Ovary (tissue), 3 donors: ENCODE results near the gene SLC9A3.

Source experiments
- CTCF ChIP-seq, 3 donors: fragments of 450-650 bp in 2 of 3; fragments of 200-600 bp in 1 of 3; IDR thresholded peaks; one replicate each; pipeline versions ENCODE4 v1.5.1 to v1.8.0; 2016 to 2022; ENCODE audit warnings: antibody characterized with exemption in 3 of 3, mild to moderate bottlenecking in 1 of 3
- EP300 ChIP-seq: sonication (generic); formaldehyde crosslinking; IDR thresholded peaks from one replicate; pipeline ENCODE4 v1.6.1; 2017; ENCODE audit warnings: antibody characterized with exemption
- POLR2A ChIP-seq: fragments of 450-650 bp; IDR thresholded peaks from one replicate; pipeline ENCODE4 v1.6.1; 2017; ENCODE audit warnings: antibody characterized with exemption, mild to moderate bottlenecking, moderate library complexity
- donor health status: DM: no; HTN: no; CAD: no.

DNA sequence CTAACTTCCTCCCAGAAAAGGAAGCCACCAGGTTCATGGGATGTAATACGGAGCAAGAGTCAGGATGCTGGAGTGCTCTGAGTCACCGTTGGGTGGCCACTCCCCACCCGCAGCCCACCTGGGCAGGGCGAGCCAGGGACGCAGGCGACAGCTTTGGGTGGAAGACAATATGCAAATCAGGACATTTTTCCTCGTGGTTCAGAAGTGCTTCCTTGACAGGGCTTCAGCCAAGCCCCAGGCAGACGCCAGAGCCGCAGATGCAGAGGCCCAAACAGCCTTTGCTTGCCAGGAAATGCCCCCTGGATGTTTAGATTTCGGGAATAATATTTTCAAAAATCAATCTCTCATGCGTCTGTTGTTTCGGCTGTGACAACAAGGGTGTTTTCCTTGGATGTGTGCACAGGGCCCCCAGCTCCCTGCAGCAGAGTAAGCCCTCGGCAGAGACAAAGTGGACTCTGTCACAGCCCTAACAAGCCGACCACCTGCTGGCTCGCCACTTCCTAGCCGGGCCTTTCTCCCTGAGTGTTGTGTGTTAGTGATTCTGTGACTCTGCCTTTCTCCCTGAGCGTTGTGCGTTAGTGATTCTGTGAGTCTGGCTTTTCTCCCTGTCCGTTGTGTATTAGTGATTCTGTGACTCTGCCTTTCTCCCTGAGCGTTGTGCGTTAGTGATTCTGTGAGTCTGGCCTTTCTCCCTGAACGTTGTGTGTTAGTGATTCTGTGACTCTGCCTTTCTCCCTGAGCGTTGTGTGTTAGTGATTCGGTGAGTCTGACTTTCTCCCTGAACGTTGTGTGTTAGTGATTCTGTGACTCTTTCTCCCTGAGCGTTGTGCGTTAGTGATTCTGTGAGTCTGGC lies 11.8 kb upstream of the SLC9A3 start:
- no peak for TF ChIP-seq CTCF (IDR thresholded peaks at IDR 0.05)
- TF ChIP-seq POLR2A, result no peak
- no peak for TF ChIP-seq EP300
